ENCODE data around the gene TFF1.

The TFF1 gene

DNA sequence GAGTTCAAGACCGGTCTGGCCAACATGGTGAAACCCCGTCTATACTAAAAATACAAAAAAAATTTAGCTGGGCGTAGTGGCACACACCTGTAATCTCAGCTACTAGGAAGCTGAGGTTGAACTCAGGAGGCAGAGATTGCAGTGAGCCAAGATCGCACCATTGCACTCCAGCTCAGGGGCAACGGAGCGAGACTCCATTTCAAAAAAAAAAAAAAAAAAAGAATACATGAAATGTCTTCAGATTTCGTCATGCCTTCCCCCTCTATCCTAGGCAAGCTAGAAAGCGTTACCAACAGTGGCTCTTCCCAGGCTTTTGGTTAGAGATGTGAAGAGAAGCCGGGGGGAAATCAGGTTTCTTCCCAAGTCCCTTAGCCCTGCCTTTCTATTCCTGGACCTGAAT lies 3.6 kb downstream of the TFF1 start:
- no peak for DNase-seq (ENCODE audit: low read depth, low spot score)

- DNase-seq (ENCODE audit: low read depth, low spot score) = no peak
Measured at GRCh38 chr21:42362198-42362597, 4.1 kb downstream of the TFF1 start.

GRCh38 chr21:42361286-42361685 lies 5.0 kb downstream of the TFF1 start:
- DNase-seq (ENCODE audit: low read depth, low spot score) = no peak

GRCh38 chr21:42360317-42360716 lies 6.0 kb downstream of the TFF1 start:
- no peak for DNase-seq (ENCODE audit: low read depth, low spot score)

DNA sequence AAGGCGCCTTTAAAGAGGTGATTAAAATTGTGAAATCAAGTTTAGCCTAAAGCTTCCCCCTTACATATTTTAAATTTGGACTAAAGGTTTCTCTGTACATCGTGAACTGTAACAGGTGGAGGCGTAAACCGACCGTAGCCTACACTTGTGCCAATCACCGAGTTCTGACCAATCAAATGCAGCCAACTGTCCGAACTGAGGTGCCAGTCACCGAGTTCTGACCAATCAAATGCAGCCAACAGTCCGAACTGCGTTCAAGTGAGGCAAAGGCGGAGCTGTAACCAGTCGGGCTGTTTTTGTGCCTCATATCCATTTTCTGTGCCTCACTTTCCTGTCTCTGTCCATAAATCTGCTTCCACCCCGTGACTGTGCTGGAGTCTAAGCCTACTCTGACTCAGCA lies 7.4 kb downstream of the TFF1 start:
- DNase-seq (ENCODE audit: low read depth, low spot score) = no peak

- no peak for DNase-seq (ENCODE audit: low read depth, low spot score)
Measured at GRCh38 chr21:42358261-42358660, 8.1 kb downstream of the TFF1 start.

DNA sequence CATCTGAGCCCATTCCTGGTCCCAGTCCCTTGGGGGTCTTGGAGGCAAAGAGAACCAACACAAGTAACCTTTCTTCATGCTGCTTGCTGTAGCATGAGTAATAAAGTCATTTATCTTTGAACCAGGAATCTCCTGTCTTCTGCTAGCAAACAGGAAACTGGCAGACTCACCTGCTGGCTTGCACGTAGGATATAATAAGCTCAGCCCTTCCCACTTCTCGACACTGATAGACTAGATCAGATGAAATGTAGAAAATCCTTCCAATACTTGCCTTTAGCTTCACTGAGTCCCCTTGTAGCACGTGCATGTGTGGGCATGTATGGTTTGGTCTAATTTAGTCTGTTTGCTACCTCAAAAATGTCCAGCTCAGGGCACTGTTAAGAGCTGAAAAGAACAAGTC lies 9.0 kb downstream of the TFF1 start:
- no peak for DNase-seq (ENCODE audit: low read depth, low spot score)

DNA sequence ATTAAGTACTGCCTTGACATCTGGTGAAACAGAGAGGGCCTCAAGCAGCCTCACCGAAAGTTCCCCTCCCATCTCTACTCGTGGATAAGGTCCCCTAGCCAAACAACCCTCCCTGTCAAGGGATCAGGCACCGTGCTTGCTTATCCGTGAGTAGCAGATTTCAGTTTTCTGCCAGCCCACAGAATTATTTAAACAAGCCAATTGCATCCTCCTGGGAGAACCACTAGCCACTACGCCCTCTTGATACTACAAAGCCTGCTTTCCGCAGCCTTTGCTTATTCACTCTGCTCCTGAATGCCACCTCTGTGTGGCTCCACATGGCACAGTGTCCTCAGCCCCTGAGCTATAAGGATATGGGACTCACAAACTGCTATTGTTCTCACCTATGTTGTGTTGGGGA lies 9.7 kb downstream of the TFF1 start:
- no peak for DNase-seq (ENCODE audit: low read depth, low spot score)

- DNase-seq (ENCODE audit: low read depth, low spot score) = no peak
Measured at GRCh38 chr21:42356046-42356445, 10.3 kb downstream of the TFF1 start.

GRCh38 chr21:42353623-42354022 lies 12.7 kb downstream of the TFF1 start:
- no peak for DNase-seq (ENCODE audit: low read depth, low spot score)

GRCh38 chr21:42352441-42353095 lies 13.8 kb downstream of the TFF1 start:
- DNase-seq (ENCODE audit: low read depth, low spot score) = no peak

- DNase-seq (ENCODE audit: low read depth, low spot score) = no peak
Measured at GRCh38 chr21:42351626-42352440, 14.5 kb downstream of the TFF1 start.

DNA sequence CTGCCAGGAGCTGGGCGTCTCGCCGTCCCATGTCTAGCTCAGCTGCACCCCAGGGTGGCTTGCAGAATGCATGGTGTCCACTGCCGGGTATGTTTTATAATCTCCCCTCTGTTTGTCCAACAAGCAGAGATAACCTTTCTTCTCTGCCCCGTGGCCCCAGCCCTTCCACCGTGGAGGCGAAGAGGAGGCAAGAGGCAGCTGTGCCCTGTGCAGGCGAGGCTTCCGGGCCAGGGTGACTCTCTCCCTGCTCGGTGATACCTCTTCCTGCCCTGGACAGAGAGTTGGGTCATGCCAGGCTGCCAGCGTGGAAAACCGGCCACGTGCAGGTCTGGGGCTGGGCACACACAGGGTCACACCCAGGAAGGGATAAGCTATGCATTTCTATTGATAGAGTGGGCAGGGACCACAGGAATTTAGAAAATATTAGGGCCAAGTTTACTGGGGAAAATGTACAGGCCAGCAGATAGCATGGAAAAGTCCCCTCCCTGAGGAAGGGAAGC lies 15.4 kb downstream of the TFF1 start, which contains the start of gene TFF2:
Gene TFF2 (minus strand): TSS at position 68 of the 500 bp plus-strand sequence. CDS start 37 bp downstream, at position 31.
- no peak for DNase-seq (ENCODE audit: low read depth, low spot score)

GRCh38 chr21:42350318-42350910 lies 15.9 kb downstream of the TFF1 start:
- DNase-seq (ENCODE audit: low read depth, low spot score) = no peak

DNA sequence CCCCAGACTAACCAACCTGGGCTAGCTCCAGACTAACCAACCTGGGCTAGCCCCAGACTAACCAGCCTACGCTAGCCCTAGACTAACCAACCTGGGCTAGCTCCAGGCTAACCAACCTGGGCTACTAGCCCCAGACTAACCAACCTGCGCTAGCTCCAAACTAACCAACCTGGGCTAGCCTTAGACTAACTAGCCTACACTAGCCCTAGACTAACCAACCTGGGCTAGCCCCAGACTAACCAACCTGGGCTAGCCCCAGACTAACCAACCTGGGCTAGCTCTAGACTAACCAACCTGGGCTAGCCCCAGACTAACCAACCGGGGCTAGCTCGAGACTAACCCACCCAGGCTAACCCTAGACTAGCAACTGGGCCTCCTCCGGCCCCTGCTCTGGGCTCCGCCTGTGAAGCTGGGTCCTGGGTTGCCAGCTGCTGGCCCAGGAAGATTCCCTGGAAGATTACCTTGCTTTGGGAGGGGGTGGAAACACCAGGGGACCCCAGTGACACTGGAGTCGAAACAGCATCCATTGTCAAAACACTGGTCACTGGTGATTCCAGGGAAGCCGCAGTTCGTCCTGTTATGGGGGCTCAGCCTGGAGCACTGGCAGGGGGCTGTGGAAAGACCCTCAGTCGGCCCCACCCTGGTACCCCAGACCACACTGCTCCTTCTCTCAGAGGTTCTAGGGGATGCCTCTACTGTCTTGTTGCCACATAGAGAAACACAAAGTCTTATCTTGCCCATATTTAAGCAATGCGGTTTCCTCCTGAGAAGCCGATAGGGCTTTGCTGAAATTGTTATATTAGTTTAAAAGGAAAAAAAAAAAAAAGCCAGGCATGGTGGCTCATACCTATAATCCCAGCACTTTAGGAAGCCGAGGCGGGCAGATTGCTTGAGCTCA lies 16.7 kb downstream of the TFF1 start:
- no peak for DNase-seq (ENCODE audit: low read depth, low spot score)

DNA sequence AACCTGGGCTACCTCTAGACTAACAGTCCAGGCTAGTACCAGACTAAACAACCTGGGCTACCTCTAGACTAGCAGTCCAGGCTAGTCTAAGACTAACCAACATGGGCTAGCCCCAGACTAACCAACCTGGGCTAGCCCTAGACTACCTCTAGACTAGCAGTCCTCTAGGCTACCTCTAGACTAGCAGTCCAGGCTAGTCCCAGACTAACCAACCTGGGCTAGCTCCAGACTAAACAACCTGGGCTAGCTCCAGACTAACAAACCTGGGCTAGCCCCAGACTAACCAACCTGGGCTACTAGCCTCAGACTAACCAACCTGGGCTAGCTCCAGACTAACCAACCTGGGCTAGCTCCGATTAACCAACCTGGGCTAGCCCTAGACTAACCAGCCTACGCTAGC lies 17.6 kb downstream of the TFF1 start:
- DNase-seq (ENCODE audit: low read depth, low spot score) = no peak

GRCh38 chr21:42347601-42348327 lies 18.6 kb downstream of the TFF1 start:
- no peak for DNase-seq (ENCODE audit: low read depth, low spot score)

DNA sequence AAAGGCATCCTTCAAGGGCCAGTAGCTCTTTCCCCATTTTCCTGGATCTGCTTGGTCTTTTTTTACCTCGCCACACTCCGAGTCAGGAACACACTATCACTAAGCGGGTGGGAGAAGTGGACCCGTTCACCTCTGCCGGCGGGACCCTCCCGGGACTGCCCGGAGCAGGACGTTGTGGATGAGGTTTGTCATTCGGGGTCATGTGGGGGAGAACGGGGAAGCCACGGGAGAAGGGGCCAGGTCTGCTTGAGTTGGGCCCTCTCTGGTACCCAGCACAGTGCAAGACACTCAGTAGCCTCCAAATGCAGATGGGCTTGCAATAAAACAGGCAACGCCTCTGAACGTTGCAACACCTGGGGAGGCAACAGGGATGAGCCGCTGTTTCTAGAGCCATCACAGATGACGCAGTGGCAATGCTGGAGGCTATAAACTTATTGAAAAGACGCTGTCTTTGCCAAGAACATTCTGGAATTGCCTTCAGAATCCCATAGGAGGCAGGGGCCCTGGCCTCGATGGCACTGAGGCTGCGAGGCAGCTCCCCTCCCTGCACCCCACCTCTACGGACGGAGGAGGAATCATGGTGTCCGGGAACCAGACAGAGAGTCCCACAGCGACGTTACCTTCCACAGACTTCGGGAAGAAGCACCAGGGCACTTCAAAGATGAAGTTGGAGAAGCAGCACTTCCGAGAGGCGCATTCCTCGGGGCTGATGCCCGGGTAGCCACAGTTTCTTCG lies 19.3 kb downstream of the TFF1 start:
- no peak for DNase-seq (ENCODE audit: low read depth, low spot score)

- DNase-seq (ENCODE audit: low read depth, low spot score) = no peak
Measured at GRCh38 chr21:42346441-42346840, 19.9 kb downstream of the TFF1 start.

GRCh38 chr21:42344631-42345030 lies 21.7 kb downstream of the TFF1 start:
- DNase-seq (ENCODE audit: low read depth, low spot score) = no peak
